T-helper 1 cell treated with Interleukin-12 subunit alpha and Interleukin-12 subunit beta and Interleukin-4 antibody, amounts not matched to agents 30 ng/mL and 1 ng/mL, for 36 hours (primary cell): ENCODE measurements around the gene BMP10. TPM values are rescaled to one million over a fixed set of nuclear protein-coding genes. Genes with fewer than 3 reads are reported as not detected.

Source experiments
- intact Hi-C: fragments of 100-400 bp; cut with micrococcal nuclease; formaldehyde crosslinking; loops from one replicate; pipeline ENCODE4 v1.15.1; 2024
- total RNA-seq: library from RNA; stranded (reverse); gene quantifications from 2 replicates; pipeline ENCODE4 v1.2.3, GENCODE V29; 2022

BMP10 gene
- total RNA-seq, 1 donor from 2014 or later = 0.27 TPM

GRCh38 chr2:68825866-68826265 is 45.3 kb downstream of the BMP10 start:
- intact Hi-C loops = no loop called here

- intact Hi-C loops = no loop called here
Observed at GRCh38 chr2:68824831-68825230, 46.4 kb downstream of the BMP10 start.

- intact Hi-C loops = no loop called here
Observed at GRCh38 chr2:68822207-68822872, 48.9 kb downstream of the BMP10 start.

GRCh38 chr2:68819556-68819955 is 51.6 kb downstream of the BMP10 start:
- intact Hi-C loops = no loop called here

GRCh38 chr2:68817306-68817705 is 53.9 kb downstream of the BMP10 start:
- intact Hi-C loops = no loop called here

Other genes with a start within 250 kb of the BMP10 start
- 0.05 TPM in 1 of 2 replicates, not detected in the other for gene PROKR1, start 227.8 kb downstream of the BMP10 start, total RNA-seq
- gene ARHGAP25, start 136.6 kb downstream of the BMP10 start, total RNA-seq = 153 and 156 TPM in 2 replicates
- not detected in 2 replicates for gene GKN2, start 81.5 kb upstream of the BMP10 start, total RNA-seq
- gene GKN1, start 103.2 kb upstream of the BMP10 start, total RNA-seq = not detected in 2 replicates
- gene ANTXR1, start 141.8 kb upstream of the BMP10 start, total RNA-seq = 0.07 and 0.15 TPM in 2 replicates